Mesenchymal stem cell (in vitro differentiated cells and primary cell): ENCODE measurements around the gene MKNK2.

Experiments used
- DNase-seq: peaks from one replicate; pipeline ENCODE4 v3.0.0-alpha.2; 2013
- H2AFZ ChIP-seq: one replicate; pipeline ENCODE4 v1.6.1; 2013; ENCODE audit warnings: low read depth, mild to moderate bottlenecking, control low read depth, inconsistent platforms, low read length, moderate library complexity
- H2AK5ac ChIP-seq: 2 replicates; pipeline ENCODE4 v1.6.1; 2013; ENCODE audit warnings: low read length, moderate library complexity, mild to moderate bottlenecking, inconsistent platforms; ENCODE audit not compliant: severe bottlenecking
- H2BK120ac ChIP-seq: one replicate; pipeline ENCODE4 v1.6.1; 2013; ENCODE audit warnings: low read depth, mild to moderate bottlenecking, inconsistent platforms, low read length, moderate library complexity
- H2BK12ac ChIP-seq, 2 experiments: one replicate each; pipeline ENCODE4 v1.6.1; 2013; ENCODE audit warnings: inconsistent platforms in 2 of 2, low read length in 2 of 2, mild to moderate bottlenecking in 2 of 2, moderate library complexity in 2 of 2, control low read depth in 1 of 2
- H2BK15ac ChIP-seq: one replicate; pipeline ENCODE4 v1.6.1; 2013; ENCODE audit warnings: mild to moderate bottlenecking, low read depth, inconsistent platforms; ENCODE audit not compliant: poor library complexity, severe bottlenecking
- H2BK5ac ChIP-seq: 2 replicates; pipeline ENCODE4 v1.6.1; 2013; ENCODE audit warnings: low read depth, mild to moderate bottlenecking, low read length, control low read depth, inconsistent platforms; ENCODE audit not compliant: poor library complexity, severe bottlenecking
- H3K14ac ChIP-seq, 2 experiments: one replicate each; pipeline ENCODE4 v1.6.1; 2013; ENCODE audit warnings: inconsistent platforms in 2 of 2, low read length in 2 of 2, control low read depth in 1 of 2, mild to moderate bottlenecking in 1 of 2, moderate library complexity in 1 of 2
- H3K18ac ChIP-seq, 2 experiments: one replicate each; pipeline ENCODE4 v1.6.1; 2013; ENCODE audit warnings: inconsistent platforms in 2 of 2, low read length in 2 of 2, control low read depth in 1 of 2, low read depth in 1 of 2, mild to moderate bottlenecking in 1 of 2
- H3K23ac ChIP-seq, 2 experiments: one replicate each; pipeline ENCODE4 v1.6.1; 2013; ENCODE audit warnings: inconsistent platforms in 2 of 2, low read length in 2 of 2, mild to moderate bottlenecking in 2 of 2, moderate library complexity in 2 of 2, control low read depth in 1 of 2
- H3K27ac ChIP-seq: 2 replicates; pipeline ENCODE4 v1.5.1; 2013; ENCODE audit warnings: mild to moderate bottlenecking, moderate library complexity, low read length, control low read depth, inconsistent platforms; ENCODE audit not compliant: poor library complexity, severe bottlenecking
- H3K27me3 ChIP-seq, 2 experiments: 2 replicates each; pipeline versions ENCODE4 v1.6.1 to v1.7.0; 2013; ENCODE audit warnings: low read length in 2 of 2, mild to moderate bottlenecking in 2 of 2, moderate library complexity in 2 of 2, control low read depth in 1 of 2, inconsistent platforms in 1 of 2; ENCODE audit not compliant: control insufficient read depth in 1 of 2, insufficient read depth in 1 of 2
- H3K36me3 ChIP-seq, 2 experiments: 2 replicates each; pipeline versions ENCODE4 v1.6.1 to v1.7.0; 2013; ENCODE audit warnings: low read length in 2 of 2, control low read depth in 1 of 2, inconsistent platforms in 1 of 2, low read depth in 1 of 2, mild to moderate bottlenecking in 1 of 2; ENCODE audit not compliant: insufficient read depth in 2 of 2, control insufficient read depth in 1 of 2
- H3K4ac ChIP-seq, 2 experiments: one replicate each; pipeline ENCODE4 v1.6.1; 2013; ENCODE audit warnings: inconsistent platforms in 2 of 2, low read length in 2 of 2, mild to moderate bottlenecking in 2 of 2, moderate library complexity in 2 of 2, control low read depth in 1 of 2, low read depth in 1 of 2
- H3K4me1 ChIP-seq: 2 replicates; pipeline ENCODE4 v1.6.1; 2013; ENCODE audit warnings: low read depth, low read length, control low read depth; ENCODE audit not compliant: control insufficient read depth, insufficient read depth
- H3K4me2 ChIP-seq: 2 replicates; pipeline ENCODE4 v1.6.1; 2013; ENCODE audit warnings: low read length, mild to moderate bottlenecking, inconsistent platforms; ENCODE audit not compliant: poor library complexity, severe bottlenecking
- H3K4me3 ChIP-seq, 2 experiments: 2 replicates each; pipeline versions ENCODE4 v1.5.1 to v1.7.0; 2013; ENCODE audit warnings: low read length in 2 of 2, mild to moderate bottlenecking in 2 of 2, control low read depth in 1 of 2, low read depth in 1 of 2; ENCODE audit not compliant: insufficient read depth in 1 of 2
- H3K79me1 ChIP-seq: replicated peaks from 2 replicates; pipeline ENCODE4 v1.6.1; 2013; ENCODE audit warnings: mild to moderate bottlenecking, control low read depth, low read length, inconsistent platforms; ENCODE audit not compliant: poor library complexity, severe bottlenecking
- H3K9ac ChIP-seq: 2 replicates; pipeline ENCODE4 v1.7.0; 2013; ENCODE audit warnings: mild to moderate bottlenecking, low read length, moderate library complexity
- H3K9me3 ChIP-seq: 2 replicates; pipeline ENCODE4 v1.7.0; 2013; ENCODE audit warnings: mild to moderate bottlenecking, low read length; ENCODE audit not compliant: control insufficient read depth
- H4K8ac ChIP-seq: one replicate; pipeline ENCODE4 v1.6.1; 2013; ENCODE audit warnings: inconsistent platforms, mild to moderate bottlenecking, low read length, moderate library complexity
- H4K91ac ChIP-seq: one replicate; pipeline ENCODE4 v1.6.1; 2013; ENCODE audit warnings: mild to moderate bottlenecking, low read length, inconsistent platforms
- WGBS: methylation state at CpG from one replicate; pipeline ENCODE4 v1.1.7; 2013; ENCODE audit warnings: mixed read lengths; 5-methylcytosine and 5-hydroxymethylcytosine counted together

Gene MKNK2

GRCh38 chr19:2058570-2059421 is 7.8 kb upstream of the MKNK2 start:
- H3K4me1 ChIP-seq = peaks cover 61% of the 10 kb centered on the region
- DNase-seq = no peak
- no peaks in the 10 kb centered on the region for H3K79me1 ChIP-seq
- H2AK5ac ChIP-seq = peak overlapping the region; percentile 71
- peak overlapping the region; percentile 90 for H3K9ac ChIP-seq
- peak overlapping the region; percentile 94 for H3K27ac ChIP-seq
- H2BK12ac ChIP-seq = peak overlapping the region; percentile 80 to 97
- 96% methylated on average over 26 of the region's 27 CpGs for WGBS
- no peak overlapping the region for H3K23ac ChIP-seq
- H2BK5ac ChIP-seq = no peak overlapping the region
- H4K91ac ChIP-seq = peak overlapping the region; percentile 100
- H3K14ac ChIP-seq = peak overlapping the region in 1 of 2 experiments; percentile 82
- peak overlapping the region; percentile 99 for H4K8ac ChIP-seq
- peak overlapping the region; percentile 37 to 81 for H3K4ac ChIP-seq
- H2BK15ac ChIP-seq = peak overlapping the region; percentile 39
- peak overlapping the region; percentile 86 for H2BK120ac ChIP-seq
- no peak overlapping the region for H3K4me2 ChIP-seq
- no peak overlapping the region for H2AFZ ChIP-seq
- H3K36me3 ChIP-seq = no peaks in the 10 kb centered on the region
- peak overlapping the region; percentile 89 to 96 for H3K18ac ChIP-seq
- peak overlapping the region in 1 of 2 experiments; percentile 79 for H3K4me3 ChIP-seq
- no peaks in the 10 kb centered on the region for H3K27me3 ChIP-seq
- H3K9me3 ChIP-seq = no peaks in the 10 kb centered on the region

GRCh38 chr19:2057484-2058469 is 6.7 kb upstream of the MKNK2 start:
- Histone ChIP-seq H3K4ac (peak overlapping the region; percentile 19 to 81), H3K4me2 (no peak overlapping the region), H2BK12ac (peak overlapping the region; percentile 38 to 80), H2BK15ac (peak overlapping the region; percentile 97), H2AK5ac (peak overlapping the region; percentile 89), H3K4me1 (peaks cover 60% of the 10 kb centered on the region), H3K14ac (no peak overlapping the region), H2BK5ac (no peak overlapping the region), H3K18ac (peak overlapping the region; percentile 49 to 89), H3K9me3 (no peaks in the 10 kb centered on the region), H3K27me3 (no peaks in the 10 kb centered on the region), H3K23ac (no peak overlapping the region), H3K79me1 (no peaks in the 10 kb centered on the region), H3K4me3 (no peak overlapping the region), H4K8ac (peak overlapping the region; percentile 74), H3K27ac (no peak overlapping the region), H2AFZ (no peak overlapping the region), H3K36me3 (no peaks in the 10 kb centered on the region), H3K9ac (no peak overlapping the region), H4K91ac (peak overlapping the region; percentile 74), H2BK120ac (peak overlapping the region; percentile 86)
- 95% methylated on average over 23 of the region's 23 CpGs for WGBS
- no peak for DNase-seq

- H3K18ac ChIP-seq = peak overlapping the region in 1 of 2 experiments; percentile 91
- H2BK15ac ChIP-seq = peak overlapping the region; percentile 44
- no peak overlapping the region for H2AFZ ChIP-seq
- 76% methylated on average over 5 of the region's 5 CpGs for WGBS
- peak overlapping the region; percentile 38 for H4K8ac ChIP-seq
- H3K4ac ChIP-seq = peak overlapping the region; percentile 16 to 92
- peak overlapping the region; percentile 40 for H4K91ac ChIP-seq
- H3K23ac ChIP-seq = peak overlapping the region in 1 of 2 experiments; percentile 87
- no peak overlapping the region for H2BK120ac ChIP-seq
- no peaks in the 10 kb centered on the region for H3K27me3 ChIP-seq
- H3K4me2 ChIP-seq = no peak overlapping the region
- H3K4me1 ChIP-seq = peaks cover 54% of the 10 kb centered on the region
- peak overlapping the region; percentile 76 for H2AK5ac ChIP-seq
- no peaks in the 10 kb centered on the region for H3K79me1 ChIP-seq
- no peaks in the 10 kb centered on the region for H3K9me3 ChIP-seq
- no peak overlapping the region for H3K9ac ChIP-seq
- peak overlapping the region; percentile 29 to 100 for H2BK12ac ChIP-seq
- H3K36me3 ChIP-seq = no peaks in the 10 kb centered on the region
- no peak overlapping the region for H3K4me3 ChIP-seq
- DNase-seq = no peak
- no peak overlapping the region for H3K27ac ChIP-seq
- peak overlapping the region in 1 of 2 experiments; percentile 79 for H3K14ac ChIP-seq
- no peak overlapping the region for H2BK5ac ChIP-seq
Measured at GRCh38 chr19:2056837-2057192, 5.8 kb upstream of the MKNK2 start.
